SIG-M5 treated with dmso at 0.1 percent for 504 hours (cell line): ENCODE data around the gene OGFRL1.

Source experiments
- DNase-seq: peaks from one replicate; lab custom pipeline; 2025; ENCODE audit not compliant: unreplicated experiment; lab: John Stamatoyannopoulos, UW

Gene OGFRL1

DNA sequence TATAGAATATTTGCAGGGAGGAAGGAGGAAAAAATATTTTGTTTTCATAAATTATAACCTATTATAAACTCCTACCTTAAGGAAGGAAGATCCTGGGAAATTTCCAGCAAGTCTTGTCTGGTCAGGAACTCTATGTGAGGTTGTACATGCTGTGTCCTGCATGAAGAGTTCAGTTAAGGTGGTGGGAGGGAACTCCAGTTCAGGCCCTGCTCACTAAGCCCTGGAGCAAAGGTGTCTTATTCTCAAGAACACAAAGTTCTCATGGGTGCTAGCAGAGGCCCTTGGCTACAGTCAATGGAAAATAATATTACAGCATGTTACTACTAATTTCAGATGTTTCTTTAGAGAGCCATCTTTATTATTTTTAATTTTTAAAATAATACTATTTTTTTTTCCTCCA is 3.8 kb upstream of the OGFRL1 start:
- no peak for DNase-seq

DNA sequence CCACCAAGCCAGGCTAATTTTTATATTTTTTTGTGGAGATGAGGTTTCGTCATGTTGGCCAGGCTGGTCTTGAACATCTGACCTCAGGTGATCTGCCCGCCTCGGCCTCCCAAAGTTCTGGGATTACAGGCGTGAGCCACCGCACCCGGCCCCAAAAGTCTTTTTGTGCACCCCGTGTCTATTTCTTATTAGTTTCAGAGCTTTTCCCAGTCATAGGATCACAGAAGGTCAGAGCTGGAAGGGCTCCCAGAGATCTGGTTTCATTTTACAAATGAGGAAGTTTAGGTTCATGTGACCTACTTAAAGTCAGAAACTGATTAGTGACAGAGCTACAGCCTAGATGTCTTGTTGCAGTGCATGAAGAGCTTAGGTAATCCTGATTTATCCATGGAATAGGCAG is 1.6 kb upstream of the OGFRL1 start:
- DNase-seq = peak; percentile 61

DNA sequence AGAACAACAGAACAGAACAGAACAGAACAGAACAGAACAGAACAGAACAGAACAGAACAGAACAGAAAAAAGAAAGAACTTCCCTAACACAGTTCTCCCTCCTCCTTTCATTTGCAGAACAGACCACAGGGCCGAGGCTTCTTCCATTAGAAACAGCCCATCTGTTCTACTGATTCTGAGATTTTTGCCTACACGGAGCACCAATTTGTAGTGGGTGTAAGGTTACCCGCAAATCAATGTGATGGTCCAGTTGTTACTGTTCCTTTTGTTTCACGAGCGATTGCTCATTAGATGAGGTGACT is 734 bp upstream of the OGFRL1 start:
- no peak for DNase-seq

DNA sequence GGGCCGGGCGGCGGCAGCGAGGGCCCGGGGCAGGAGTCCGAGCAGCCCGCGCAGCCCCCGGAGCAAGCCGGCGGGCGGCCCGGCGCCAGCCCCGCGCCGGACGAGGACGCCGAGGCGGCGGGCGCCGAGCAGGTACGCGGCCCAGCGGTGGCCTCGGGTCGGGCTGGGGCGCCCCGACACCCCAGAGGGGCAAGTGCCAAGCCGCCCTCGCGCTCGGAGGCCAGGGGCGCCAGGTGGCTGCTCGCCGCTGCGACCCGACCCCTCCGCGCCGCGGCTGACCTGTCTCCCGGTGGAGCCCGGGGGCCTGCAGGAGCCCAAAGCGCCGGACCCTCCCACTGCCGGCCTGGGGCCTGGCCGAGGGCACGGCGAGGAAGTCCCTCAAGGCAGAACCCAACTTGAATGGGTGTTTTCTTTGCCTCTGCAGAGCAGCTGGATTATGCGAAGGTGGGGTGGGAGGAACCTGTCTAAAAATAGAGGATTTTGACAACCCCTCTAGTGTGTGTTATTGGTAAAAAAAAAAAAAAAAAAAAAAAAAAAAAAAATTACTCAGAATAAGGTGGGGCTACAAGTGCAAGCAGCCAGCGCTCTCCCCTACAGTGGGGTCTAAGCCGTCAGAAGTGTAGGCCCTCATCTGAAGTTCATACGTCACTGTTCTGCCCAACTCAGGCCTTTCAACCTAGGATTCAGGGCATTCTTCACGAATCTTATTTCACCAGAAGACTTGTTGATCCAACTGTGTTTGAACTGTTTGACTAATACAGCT is 609 bp downstream of the OGFRL1 start:
- peak; percentile 40 for DNase-seq

DNA sequence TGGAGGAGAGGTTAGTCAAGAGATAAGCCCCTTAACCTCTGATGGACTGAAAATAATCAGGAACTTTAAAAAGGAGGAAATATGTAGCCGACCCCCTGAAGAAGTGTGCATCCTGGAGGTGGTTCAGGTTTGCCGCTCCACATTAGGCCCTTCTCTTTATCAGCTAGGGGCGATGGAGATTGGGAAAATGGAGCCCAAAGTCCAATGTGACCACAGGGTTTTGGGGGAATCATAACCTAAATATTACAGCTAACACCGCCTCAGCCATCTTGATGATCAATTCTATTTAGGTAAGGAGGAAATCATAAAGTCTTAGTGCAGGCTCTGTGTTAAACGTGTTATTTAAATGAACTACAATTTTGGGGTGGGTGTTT is 1.2 kb downstream of the OGFRL1 start:
- no peak for DNase-seq

DNA sequence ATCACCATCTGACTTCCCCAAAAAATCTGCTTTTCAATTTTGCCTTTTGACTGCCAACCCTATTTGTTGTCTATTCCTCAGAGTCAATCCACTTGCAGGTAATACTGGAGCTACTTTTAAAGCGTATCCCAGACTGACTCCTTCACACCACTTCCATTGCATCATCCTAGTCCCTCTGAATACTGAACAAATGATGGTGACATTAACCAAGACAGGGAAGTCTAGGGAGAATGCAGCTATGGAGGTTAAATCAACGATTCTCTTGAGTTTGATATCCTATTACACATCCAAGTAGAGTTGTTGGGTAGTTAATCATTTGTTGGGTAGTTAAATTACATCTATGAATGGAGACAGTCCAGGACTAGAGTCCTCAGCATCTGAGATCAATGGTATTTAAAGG is 2.0 kb downstream of the OGFRL1 start:
- no peak for DNase-seq

DNA sequence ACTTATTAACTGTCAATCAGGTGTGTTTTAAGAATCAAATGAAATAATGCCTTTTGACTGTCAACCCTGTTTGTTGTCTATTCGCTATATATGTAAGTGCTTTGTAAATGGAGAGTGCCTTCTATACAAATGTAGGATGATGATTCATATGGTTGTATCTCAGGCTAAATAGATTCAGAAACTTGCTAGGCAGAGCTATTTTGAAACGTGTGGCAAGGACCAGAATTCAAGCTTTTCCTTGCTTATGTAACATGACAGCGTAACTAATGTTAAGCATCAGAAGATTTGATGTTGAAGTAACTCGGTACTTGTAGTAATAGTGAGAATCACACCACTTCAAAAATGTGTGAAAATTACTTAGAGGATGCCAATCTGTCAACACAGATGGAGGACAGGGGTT is 3.4 kb downstream of the OGFRL1 start:
- DNase-seq = no peak

DNA sequence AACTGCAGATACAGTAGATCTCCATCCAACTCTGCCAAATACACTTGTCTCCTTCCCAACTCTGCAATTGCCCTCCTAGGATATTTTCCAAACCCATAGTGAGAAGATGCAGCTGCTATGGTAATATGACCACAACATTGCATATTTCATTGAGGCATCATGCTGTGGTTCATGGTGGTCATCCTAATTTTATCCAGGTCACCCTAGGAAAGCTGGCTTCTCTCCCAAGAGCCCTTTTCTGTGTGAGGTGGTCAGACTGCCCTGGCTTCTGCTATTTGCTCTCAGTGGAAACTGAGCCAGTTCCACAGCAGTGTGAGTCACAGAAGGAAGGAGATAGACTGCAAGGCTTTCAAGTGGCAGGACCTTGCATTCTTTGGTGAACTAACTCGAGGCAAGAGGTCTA is 5.5 kb downstream of the OGFRL1 start:
- DNase-seq = no peak

DNA sequence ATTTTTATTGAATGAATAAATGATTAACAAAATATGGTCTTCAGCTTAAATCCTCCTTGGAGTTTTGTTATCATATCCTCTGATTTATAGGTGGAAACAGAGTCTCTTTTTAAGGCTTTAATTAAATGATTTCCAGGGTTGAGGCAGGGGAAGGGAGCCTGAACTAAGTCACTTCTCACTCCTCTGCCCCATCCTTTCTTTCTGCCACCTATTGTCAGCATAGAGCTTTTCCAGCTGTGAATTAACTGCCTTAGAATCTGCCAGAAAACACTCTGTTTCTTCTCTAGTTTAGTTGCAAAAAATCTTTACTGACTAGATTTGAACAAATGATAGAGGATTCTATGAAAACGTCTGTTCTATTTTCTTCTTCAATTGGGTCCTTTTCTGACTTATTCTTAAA is 9.8 kb downstream of the OGFRL1 start:
- DNase-seq = no peak

DNA sequence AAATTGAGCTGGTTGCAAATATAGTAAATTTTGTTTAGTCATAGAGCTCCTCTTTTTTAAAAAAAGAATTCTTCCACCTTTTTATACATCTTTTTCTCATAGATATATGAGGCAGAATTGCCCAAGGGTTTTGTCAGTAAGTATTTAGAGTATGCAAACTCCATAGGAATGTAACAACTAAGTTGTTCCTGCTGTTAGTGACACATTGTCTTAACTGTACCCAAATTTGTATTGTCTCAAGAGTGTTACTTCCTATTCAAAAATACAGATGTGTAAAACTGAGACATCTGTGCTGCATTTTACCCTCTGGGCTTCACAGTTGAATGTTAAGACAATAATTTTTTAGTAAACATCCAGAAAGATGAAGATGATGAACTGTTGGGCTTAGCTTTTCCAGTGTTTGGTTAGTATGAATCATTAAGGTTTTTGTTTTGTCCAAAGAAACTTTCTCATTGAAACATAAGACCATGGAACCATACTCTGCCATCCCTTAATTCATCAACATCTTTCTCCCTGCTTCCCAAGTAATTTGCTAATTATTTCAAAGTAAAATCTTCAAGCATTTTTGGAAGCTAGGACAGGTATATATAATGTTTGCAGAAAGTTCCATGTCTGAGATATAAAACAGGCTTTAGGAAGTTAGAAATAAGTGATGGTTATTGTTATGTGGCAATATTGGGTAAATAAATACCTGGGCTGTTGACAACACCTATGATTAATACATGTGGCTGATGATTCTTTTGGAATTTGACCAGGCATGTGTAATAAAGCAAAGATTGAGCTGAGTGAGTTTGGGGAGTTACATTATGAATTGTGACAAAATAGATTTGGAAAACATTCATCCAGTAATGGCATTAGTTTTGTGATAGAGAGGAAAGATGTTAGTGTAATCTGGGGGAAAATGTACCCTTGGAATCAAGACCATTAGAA is 11.2 kb downstream of the OGFRL1 start:
- DNase-seq = no peak

DNA sequence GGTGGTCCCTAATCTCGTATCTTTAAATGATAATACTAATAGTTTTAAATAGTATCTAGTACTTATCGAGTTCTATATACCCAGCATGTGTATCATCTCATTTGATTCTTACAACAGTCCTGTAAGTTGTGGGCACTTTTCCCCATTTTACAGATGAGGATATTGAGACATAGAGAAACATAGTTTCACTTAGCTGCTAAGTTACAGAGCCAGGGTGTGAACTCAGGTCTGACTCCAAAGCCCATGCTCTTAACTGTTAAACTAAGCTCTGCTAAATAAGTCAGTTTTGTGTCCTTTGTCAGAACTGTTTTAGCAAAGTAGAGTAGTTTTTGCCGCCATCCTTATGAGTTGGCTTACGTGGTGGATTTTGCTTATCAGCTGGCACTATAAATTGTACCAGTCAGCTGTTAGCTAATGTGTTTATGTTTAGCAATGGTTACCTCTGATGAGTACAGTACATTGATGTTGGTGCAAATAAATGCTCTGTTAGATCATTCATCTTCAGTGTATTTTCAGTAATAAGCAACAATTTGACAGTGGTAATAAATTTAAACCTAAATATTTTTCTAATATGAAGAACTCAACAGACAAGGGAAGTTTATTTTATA is 12.1 kb downstream of the OGFRL1 start:
- DNase-seq = no peak

DNA sequence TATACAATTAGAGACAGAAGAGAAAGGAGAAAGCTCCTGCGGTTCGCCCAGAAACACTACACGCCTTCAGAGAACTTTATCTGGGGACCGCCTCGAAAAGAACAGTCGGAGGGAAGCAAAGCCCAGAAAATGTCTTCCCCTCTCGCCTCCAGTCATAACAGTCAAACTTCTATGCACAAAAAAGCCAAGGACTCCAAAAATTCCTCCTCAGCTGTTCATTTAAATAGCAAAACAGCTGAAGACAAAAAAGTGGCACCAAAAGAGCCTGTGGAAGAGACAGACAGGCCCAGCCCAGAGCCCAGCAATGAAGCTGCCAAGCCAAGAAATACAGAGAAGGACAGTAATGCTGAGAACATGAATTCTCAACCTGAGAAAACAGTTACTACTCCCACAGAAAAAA is 12.9 kb downstream of the OGFRL1 start:
- no peak for DNase-seq

DNA sequence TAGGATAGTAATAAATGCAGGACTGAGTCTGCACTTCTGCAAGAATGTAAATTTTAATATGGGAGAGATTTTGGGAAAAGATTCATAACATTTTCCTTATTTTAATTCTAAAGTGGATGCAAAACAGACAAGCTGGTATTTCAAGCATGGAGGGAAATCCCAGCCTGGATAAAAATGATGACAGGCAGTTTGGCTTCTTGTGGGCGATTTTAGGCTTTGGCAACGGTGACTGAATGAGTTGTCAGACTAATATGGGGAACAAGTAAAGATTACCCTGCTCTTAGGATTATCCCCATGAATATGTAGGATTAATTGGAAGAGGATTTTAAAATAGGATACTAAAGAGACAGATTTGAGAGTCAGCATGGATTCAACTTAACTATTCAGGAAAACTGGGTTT is 21.0 kb downstream of the OGFRL1 start:
- DNase-seq = no peak

DNA sequence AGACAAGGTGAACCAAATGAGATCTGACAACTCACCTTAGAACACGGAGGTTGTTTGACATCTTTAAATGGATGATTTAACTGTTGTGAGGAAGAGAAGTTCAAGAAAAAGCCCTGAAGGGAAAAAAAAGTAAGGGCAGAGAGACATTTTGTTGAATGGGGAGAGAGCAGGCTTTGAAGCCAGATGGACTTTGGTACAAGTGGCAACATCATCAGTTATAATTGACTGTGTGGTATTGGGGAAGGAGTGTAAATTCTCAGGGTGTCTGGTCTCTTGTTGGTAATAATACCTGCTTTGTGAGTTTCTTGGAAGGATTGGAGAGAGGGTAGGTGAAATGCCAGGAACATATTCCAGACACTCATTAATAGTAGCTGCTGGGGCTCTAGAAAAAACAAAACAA is 21.6 kb downstream of the OGFRL1 start:
- no peak for DNase-seq

DNA sequence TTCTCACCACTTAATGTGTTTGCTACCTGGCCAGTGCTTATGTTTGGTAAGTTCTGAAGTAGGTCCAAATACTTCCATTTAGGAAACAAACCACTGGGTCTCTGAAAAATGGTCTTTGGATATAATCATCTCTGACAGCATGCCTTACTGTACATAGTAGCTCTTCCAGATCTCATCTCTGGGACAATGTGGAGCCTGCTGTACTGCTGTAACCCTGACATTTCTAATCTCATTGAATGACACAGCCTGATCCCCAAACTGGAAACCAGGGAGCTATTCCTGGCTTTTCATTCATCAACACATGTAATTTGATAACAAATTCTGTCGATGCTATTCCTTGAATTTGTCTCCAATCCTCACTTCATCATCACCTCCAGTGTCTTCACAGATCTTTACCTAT is 23.5 kb downstream of the OGFRL1 start:
- no peak for DNase-seq

DNA sequence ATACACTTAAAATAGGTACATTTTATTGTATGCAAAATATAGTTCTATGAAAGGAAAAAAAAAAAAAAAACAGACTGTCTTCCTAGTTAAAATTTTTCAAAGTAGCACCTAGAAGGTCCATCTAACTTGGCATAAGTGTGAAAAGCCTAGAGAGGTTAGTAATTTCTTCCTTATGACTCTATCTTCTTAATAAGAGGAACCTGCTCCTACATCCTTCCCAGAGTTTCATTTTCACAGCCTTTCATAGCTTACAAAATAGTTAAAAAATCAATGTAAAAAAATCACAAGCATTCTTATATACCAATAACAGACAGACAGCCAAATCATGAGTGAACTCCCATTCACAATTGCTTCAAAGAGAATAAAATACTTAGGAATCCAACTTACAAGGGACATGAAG is 28.8 kb downstream of the OGFRL1 start:
- DNase-seq = no peak

DNA sequence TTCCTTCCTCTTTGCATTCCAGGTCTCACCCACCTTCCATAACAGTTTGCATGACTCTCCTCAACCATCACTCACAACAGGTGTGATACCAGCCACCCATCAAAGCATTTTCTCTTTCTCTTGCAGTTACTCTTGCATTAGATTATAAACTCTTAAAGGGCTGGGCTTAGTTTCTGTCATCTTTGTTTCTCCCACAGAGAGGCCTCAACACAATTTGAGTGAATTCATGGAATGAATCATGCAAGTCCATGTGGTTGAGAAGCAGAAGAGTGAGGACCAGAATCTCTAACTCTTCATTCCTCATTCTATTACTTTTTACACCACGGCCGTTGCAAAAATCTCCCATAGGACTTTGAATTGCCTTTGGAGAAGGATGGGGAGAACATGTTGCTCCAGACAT is 31.4 kb downstream of the OGFRL1 start:
- no peak for DNase-seq

DNA sequence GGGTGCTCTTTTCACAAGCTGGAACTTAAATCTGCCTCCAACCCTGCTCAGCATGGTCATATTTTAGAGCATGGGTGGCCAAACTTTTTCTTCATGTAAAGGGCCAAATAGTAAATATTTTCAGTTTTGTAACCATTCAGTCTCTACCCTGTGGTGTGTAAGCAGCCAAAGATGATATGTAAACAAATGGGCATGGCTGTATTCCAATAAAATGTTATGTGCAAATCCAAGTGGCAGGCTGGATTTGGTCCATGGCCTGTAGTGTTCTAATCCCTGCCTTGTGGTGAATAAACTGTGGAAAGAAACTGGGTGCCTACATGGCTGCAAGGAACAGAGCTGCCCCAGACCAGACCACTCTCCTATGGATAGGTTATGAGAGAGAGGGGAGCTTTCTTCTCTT is 32.7 kb downstream of the OGFRL1 start:
- no peak for DNase-seq

DNA sequence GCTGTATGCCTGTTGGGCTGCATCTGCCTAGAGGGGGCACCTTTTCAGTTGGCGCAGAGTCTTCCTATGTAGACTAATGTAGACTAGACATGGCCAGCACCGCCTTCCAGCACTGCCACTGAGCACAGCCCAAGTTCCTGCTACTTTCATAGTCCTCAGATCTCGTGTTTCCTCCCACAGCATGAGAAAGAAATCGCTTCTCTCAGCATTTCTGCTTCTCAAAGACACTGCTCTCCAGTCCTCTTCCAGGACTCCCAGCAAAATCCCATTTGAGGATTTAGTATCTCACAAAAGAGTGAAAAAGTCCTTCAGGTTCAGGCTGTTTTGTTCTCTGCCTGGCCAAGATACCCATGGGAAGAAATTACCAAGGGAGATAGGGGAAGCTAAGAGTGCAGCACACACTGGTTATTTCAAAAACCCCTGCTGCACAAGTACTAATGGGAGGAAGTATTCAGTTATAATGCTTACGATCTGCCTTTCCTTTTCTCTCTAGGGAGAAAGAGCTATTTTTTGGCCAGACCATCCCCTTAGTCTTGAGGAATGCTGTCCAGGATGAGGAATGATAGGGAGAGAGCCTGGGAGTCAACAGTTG is 35.7 kb downstream of the OGFRL1 start:
- no peak for DNase-seq

DNA sequence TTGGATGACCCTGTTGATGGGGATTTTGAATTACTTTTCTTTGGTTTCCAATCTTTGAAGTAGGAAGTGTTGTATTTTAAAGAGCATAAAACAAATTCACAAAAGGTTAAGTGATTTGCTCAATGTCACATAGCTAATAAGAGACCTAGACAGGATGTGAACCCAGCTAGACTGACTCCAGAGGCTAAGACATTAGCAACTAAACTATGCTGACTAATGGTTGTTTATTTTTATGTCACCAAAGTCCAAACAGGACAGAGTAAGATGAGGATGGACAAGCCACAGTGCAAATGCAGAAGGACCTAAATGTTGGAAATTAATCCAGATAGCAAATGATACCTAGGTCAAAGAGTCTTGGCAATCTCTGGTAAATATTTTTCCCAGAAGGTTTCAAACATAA is 38.0 kb downstream of the OGFRL1 start:
- DNase-seq = no peak

DNA sequence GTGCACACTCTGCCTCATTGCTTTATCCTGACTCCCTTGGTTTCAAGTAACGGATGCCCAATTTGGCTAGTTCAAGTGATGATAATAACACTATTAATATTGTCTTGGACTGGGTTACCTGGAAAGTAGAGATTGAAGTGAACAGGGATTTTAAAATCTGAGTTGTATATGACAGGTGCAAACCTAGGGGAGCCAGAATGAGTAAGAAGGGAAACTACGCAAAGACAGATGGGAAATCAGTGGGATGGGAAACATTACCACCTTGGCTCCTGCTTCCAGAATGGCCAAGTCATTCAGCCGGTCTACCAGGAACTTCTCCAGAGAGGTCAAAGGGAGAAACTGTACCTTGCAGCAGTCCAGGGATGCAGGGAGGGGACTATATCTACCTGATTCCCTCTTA is 41.9 kb downstream of the OGFRL1 start:
- no peak for DNase-seq

DNA sequence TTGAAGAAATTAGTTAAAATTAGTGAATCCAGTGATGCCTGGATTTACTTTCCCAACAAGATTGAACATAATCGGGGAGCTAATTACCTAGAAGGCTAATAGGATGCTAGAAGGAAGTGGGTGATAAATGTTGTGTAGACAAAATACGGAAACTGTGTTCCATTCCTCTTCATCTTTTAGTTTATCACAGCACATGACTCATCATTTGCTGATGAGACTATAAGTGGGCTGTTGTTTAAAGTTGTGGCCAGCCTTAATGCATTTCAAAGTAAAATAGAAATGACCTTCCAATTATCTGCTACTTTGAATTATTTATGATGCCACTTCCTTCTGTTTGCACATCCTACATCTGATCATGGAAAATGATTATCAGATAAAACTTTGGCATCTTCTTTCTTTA is 43.4 kb downstream of the OGFRL1 start:
- no peak for DNase-seq
